Prostate gland (tissue), 2 donors: ENCODE measurements around the gene TOR1AIP1.

Experiments
- CTCF ChIP-seq, 4 experiments: fragments of 200-600 bp in 2 of 4; fragments of 450-650 bp in 2 of 4; sonication (generic) in 2 of 4; IDR thresholded peaks; 1 replicate in 3 of 4; 2 replicates in 1 of 4; pipeline ENCODE4 v1.5.1; 2016 to 2019; ENCODE audit warnings: antibody characterized with exemption in 4 of 4, mild to moderate bottlenecking in 2 of 4, moderate library complexity in 2 of 4
- POLR2A ChIP-seq: fragments of 450-650 bp; IDR thresholded peaks from one replicate; pipeline ENCODE4 v1.6.1; 2016; ENCODE audit warnings: antibody characterized with exemption, mild to moderate bottlenecking

GRCh38 chr1:179930867-179931266 lies 48.8 kb downstream of the TOR1AIP1 start:
- TF ChIP-seq CTCF (IDR thresholded peaks at IDR 0.05) (no peak), POLR2A (no peak)
